ENCODE data around the gene IGFL2. TPM values are rescaled to one million over a fixed set of nuclear protein-coding genes. Genes with fewer than 3 reads are reported as not detected.
"Not testable (repeated sequence)": the region's sequence is repeated elsewhere in the genome, so short reads cannot be mapped to it uniquely, and the experiment has no call there.

The IGFL2 gene
- total RNA-seq, 1 experiment from 2014 or later = not detected

DNA sequence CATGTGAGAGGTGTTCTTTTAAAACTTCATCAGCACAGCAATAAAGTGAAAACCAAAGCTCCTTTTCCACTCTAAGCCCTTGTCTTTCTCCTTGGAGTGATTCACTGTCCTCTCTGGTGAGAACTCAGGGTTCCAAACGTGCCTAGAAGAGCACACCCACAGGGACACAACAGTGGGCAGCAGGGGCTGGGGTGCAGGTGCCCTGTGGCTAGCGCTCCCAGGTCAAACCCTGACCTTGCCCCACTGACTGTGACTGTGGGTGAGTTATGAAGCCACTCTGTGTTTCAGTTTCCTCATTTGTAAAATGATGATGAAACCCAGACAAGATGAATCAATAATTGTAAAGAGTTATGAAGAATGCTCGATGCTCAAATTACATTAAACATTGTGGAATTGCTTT lies 43.9 kb downstream of the IGFL2 start:
- Histone ChIP-seq H3K9me3 (ENCODE audit: control insufficient read depth, insufficient read depth, low read depth, low read length) (no peaks in the 10 kb centered on the region), H3K36me3 (ENCODE audit: control insufficient read depth, insufficient read depth, low read length) (no peaks in the 10 kb centered on the region), H3K27me3 (ENCODE audit: control insufficient read depth, insufficient read depth, low read length) (no peaks in the 10 kb centered on the region; the same call in 1 of the 2 replicates), H3K4me1 (ENCODE audit: control insufficient read depth, insufficient read depth, low read length) (no peaks in the 10 kb centered on the region; the same call in 1 of the 2 replicates), H3K4me3 (ENCODE audit: low read depth in 2 of 2, low read length in 2 of 2) (no peak overlapping the region), H3K27ac (ENCODE audit: low read length) (no peak overlapping the region)
- DNase-seq (ENCODE audit: low read depth, low spot score) (no peak), ATAC-seq (no peak)
- CTCF ChIA-PET = interaction anchor here (0.6 kb wide), 1 partner anchor 89 kb away, joined by 11 read pairs; no protein-coding TSS in a partner anchor
- intact Hi-C loops (cut with micrococcal nuclease; ENCODE audit: unreplicated experiment) (no loop called here), in situ Hi-C loops (cut with HindIII; ENCODE audit: low pct_unique_long_range_greater_than_20kb, low sequenced_read_pairs) (no loop called here)
- POLR2A ChIA-PET = no interaction called here
- BruUV-seq (replicated peaks) = no TSS peak
- TF ChIP-seq, protein P1, sequence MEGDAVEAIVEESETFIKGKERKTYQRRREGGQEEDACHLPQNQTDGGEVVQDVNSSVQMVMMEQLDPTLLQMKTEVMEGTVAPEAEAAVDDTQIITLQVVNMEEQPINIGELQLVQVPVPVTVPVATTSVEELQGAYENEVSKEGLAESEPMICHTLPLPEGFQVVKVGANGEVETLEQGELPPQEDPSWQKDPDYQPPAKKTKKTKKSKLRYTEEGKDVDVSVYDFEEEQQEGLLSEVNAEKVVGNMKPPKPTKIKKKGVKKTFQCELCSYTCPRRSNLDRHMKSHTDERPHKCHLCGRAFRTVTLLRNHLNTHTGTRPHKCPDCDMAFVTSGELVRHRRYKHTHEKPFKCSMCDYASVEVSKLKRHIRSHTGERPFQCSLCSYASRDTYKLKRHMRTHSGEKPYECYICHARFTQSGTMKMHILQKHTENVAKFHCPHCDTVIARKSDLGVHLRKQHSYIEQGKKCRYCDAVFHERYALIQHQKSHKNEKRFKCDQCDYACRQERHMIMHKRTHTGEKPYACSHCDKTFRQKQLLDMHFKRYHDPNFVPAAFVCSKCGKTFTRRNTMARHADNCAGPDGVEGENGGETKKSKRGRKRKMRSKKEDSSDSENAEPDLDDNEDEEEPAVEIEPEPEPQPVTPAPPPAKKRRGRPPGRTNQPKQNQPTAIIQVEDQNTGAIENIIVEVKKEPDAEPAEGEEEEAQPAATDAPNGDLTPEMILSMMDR (IDR thresholded peaks at IDR 0.05) = no peak
- TF ChIP-seq, protein P2, sequence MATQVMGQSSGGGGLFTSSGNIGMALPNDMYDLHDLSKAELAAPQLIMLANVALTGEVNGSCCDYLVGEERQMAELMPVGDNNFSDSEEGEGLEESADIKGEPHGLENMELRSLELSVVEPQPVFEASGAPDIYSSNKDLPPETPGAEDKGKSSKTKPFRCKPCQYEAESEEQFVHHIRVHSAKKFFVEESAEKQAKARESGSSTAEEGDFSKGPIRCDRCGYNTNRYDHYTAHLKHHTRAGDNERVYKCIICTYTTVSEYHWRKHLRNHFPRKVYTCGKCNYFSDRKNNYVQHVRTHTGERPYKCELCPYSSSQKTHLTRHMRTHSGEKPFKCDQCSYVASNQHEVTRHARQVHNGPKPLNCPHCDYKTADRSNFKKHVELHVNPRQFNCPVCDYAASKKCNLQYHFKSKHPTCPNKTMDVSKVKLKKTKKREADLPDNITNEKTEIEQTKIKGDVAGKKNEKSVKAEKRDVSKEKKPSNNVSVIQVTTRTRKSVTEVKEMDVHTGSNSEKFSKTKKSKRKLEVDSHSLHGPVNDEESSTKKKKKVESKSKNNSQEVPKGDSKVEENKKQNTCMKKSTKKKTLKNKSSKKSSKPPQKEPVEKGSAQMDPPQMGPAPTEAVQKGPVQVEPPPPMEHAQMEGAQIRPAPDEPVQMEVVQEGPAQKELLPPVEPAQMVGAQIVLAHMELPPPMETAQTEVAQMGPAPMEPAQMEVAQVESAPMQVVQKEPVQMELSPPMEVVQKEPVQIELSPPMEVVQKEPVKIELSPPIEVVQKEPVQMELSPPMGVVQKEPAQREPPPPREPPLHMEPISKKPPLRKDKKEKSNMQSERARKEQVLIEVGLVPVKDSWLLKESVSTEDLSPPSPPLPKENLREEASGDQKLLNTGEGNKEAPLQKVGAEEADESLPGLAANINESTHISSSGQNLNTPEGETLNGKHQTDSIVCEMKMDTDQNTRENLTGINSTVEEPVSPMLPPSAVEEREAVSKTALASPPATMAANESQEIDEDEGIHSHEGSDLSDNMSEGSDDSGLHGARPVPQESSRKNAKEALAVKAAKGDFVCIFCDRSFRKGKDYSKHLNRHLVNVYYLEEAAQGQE (IDR thresholded peaks at IDR 0.05; ENCODE audit: insufficient read depth in 1 of 2, low read depth in 2 of 2, low read length in 1 of 2) = no peak
- TF ChIP-seq POLR2AphosphoS5 (IDR thresholded peaks at IDR 0.05; ENCODE audit: low read depth, low read length) = no peak
- TF ChIP-seq TCF7L2 (IDR thresholded peaks at IDR 0.05; ENCODE audit: low read depth, low read length) = no peak
- TF ChIP-seq SIN3A (IDR thresholded peaks at IDR 0.05; ENCODE audit: borderline replicate concordance, insufficient read depth, low read depth, low read length) = no peak

DNA sequence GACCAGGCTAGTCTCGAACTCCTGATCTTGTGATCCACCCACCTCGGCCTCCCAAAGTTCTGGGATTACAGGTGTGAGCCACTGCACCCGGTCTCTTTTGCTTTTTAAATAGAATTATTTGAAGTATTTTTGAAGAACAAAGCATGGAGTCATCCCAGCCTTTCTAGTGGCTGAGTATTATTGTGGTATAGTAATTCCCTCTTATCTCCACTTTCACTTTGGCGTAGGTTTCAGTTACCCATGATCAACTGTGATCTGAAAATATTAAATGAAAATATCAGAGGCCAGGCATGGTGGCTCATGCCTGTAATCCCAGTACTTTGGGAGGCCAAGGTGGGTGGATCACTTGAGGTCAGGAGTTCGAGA lies 44.6 kb downstream of the IGFL2 start:
- H3K9me3 ChIP-seq (ENCODE audit: control insufficient read depth, insufficient read depth, low read depth, low read length); ATAC-seq; H3K36me3 ChIP-seq (ENCODE audit: control insufficient read depth, insufficient read depth, low read length); BruUV-seq (replicated peaks); in situ Hi-C loops (cut with HindIII; ENCODE audit: low pct_unique_long_range_greater_than_20kb, low sequenced_read_pairs); H3K4me3 ChIP-seq (ENCODE audit: low read depth in 2 of 2, low read length in 2 of 2); H3K4me1 ChIP-seq (ENCODE audit: control insufficient read depth, insufficient read depth, low read length); POLR2A ChIA-PET; H3K27me3 ChIP-seq (ENCODE audit: control insufficient read depth, insufficient read depth, low read length); DNase-seq (ENCODE audit: low read depth, low spot score); intact Hi-C loops (cut with micrococcal nuclease; ENCODE audit: unreplicated experiment); H3K27ac ChIP-seq (ENCODE audit: low read length): not testable (repeated sequence)
- CTCF ChIA-PET = interaction anchor here (1.0 kb wide), 1 partner anchor 38 kb away, joined by 5 read pairs; no protein-coding TSS in a partner anchor

DNA sequence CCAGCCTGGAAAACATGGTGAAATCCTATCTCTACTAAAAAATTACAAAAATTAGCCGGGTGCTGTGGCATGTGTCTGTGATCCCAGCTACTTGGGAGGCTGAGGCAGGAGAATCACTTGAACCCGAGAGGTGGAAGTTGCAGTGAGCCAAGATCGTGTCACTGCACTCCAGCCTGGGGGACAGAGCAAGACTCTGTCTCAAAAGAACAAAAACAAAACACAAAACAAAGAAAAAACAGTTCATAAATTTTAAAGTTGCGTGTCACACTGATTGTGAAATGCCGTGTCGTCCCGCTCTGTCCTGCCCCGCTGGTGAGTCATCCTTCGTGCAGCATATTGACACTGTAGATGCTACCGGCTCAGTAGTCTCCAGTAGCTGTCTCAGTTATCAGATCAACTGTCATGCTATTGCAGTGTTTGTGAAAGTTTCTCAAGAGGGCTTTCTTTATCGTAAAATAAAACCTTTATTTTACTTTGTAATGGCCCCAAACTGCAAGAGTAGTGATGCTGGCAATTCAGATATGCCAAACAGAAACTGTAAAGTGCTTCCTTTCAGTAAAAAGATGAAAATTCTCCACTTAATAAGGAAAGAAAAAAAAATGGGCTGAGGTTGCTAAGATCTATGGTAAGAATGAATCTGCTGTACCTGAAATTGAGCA lies 45.1 kb downstream of the IGFL2 start:
- POLR2A ChIA-PET = interaction anchor here (0.7 kb wide), 1 partner anchor 56 kb away, joined by 3 read pairs; no protein-coding TSS in a partner anchor
- H3K27ac ChIP-seq (ENCODE audit: low read length) = no peak overlapping the region

More for the DNA sequence above, 45.1 kb downstream of the IGFL2 start:
- CTCF ChIA-PET = interaction anchor here (1.0 kb wide), 1 partner anchor 39 kb away, joined by 5 read pairs; no protein-coding TSS in a partner anchor
- intact Hi-C loops (cut with micrococcal nuclease; ENCODE audit: unreplicated experiment) = no loop called here
- TF ChIP-seq, protein P1 (IDR thresholded peaks at IDR 0.05) = no peak
- no peak for TF ChIP-seq TCF7L2 (IDR thresholded peaks at IDR 0.05; ENCODE audit: low read depth, low read length)
- no peaks in the 10 kb centered on the region for H3K36me3 ChIP-seq (ENCODE audit: control insufficient read depth, insufficient read depth, low read length)
- in situ Hi-C loops (cut with HindIII; ENCODE audit: low pct_unique_long_range_greater_than_20kb, low sequenced_read_pairs) = no loop called here
- DNase-seq (ENCODE audit: low read depth, low spot score) (no peak), ATAC-seq (peak; percentile 79)
- H3K27me3 ChIP-seq (ENCODE audit: control insufficient read depth, insufficient read depth, low read length) = no peaks in the 10 kb centered on the region; the same call in 1 of the 2 replicates
- no TSS peak for BruUV-seq (replicated peaks)
- H3K4me1 ChIP-seq (ENCODE audit: control insufficient read depth, insufficient read depth, low read length) = no peaks in the 10 kb centered on the region; the same call in 1 of the 2 replicates
- H3K4me3 ChIP-seq (ENCODE audit: low read depth in 2 of 2, low read length in 2 of 2) = no peak overlapping the region
- H3K9me3 ChIP-seq (ENCODE audit: control insufficient read depth, insufficient read depth, low read depth, low read length) = no peaks in the 10 kb centered on the region

All from Panc1 (cell line).